Esophagus squamous epithelium (tissue), 5 donors: ENCODE results near the gene KIF1B. TPM values are rescaled to one million over a fixed set of nuclear protein-coding genes. Genes with fewer than 3 reads are reported as not detected.

Experiments used
- DNase-seq: peaks from one replicate; lab custom pipeline; 2025; lab: John Stamatoyannopoulos, UW
- H3K27ac ChIP-seq, 4 donors: fragments of 200-600 bp; sonication (generic); one replicate each; pipeline ENCODE4 v1.5.1; 2016 to 2019; ENCODE audit warnings: mild to moderate bottlenecking in 1 of 4
- H3K27me3 ChIP-seq, 4 donors: fragments of 200-600 bp; sonication (generic); 1 replicate in 3 of 4; 2 replicates in 1 of 4; pipeline versions ENCODE4 v1.5.1 to v1.6.0; 2017 to 2021; ENCODE audit warnings: antibody characterized with exemption in 1 of 4
- H3K36me3 ChIP-seq, 3 donors: fragments of 200-600 bp; sonication (generic); one replicate each; pipeline ENCODE4 v1.5.1; 2016 to 2019
- H3K4me1 ChIP-seq, 3 donors: fragments of 200-600 bp; sonication (generic); one replicate each; pipeline ENCODE4 v1.5.1; 2017 to 2019
- H3K4me3 ChIP-seq, 4 donors: fragments of 200-600 bp; sonication (generic); 1 replicate in 3 of 4; 2 replicates in 1 of 4; pipeline ENCODE4 v1.5.1; 2016 to 2019; ENCODE audit warnings: mild to moderate bottlenecking in 2 of 4, moderate library complexity in 1 of 4
- H3K9me3 ChIP-seq, 3 donors: fragments of 200-600 bp; sonication (generic); one replicate each; pipeline ENCODE4 v1.5.1; 2016 to 2019
- CTCF ChIP-seq, 6 experiments: fragments of 450-650 bp in 4 of 6; fragments of 200-600 bp in 2 of 6; sonication (generic) in 2 of 6; IDR thresholded peaks; one replicate each; pipeline ENCODE4 v1.5.1; 2016 to 2019; ENCODE audit warnings: antibody characterized with exemption in 6 of 6, mild to moderate bottlenecking in 4 of 6, moderate library complexity in 4 of 6
- POLR2A ChIP-seq, 4 donors: fragments of 450-650 bp; IDR thresholded peaks; one replicate each; pipeline ENCODE4 v1.6.1; 2017; ENCODE audit warnings: antibody characterized with exemption in 4 of 4, mild to moderate bottlenecking in 4 of 4, moderate library complexity in 3 of 4
- WGBS, 2 donors: methylation state at CpG; one replicate each; pipeline ENCODE4 v1.1.5; 2018; 5-methylcytosine and 5-hydroxymethylcytosine counted together
- intact Hi-C: fragments of 100-400 bp; cut with DNase I; formaldehyde crosslinking; loops from one replicate; pipeline ENCODE4 v1.15.0; 2022
- total RNA-seq, 4 donors: library from RNA; depleted of rRNA; stranded (reverse); fragments of >200 nt; gene quantifications; one replicate each; pipeline ENCODE4 v1.1.0, GENCODE V29; 2016
- donor health status: DM: yes; HTN: yes; CAD: no.

KIF1B gene
- total RNA-seq, 4 donors from 2014 or later = 27.1 to 40.6 (median 38.1) TPM

GRCh38 chr1:10320336-10320735 is 110.0 kb downstream of the KIF1B start:
- H3K4me1 ChIP-seq = no peaks in the 10 kb centered on the region
- 84 to 91% methylated on average over 4 of the region's 4 CpGs for WGBS, 2 donors
- no peaks in the 10 kb centered on the region for H3K9me3 ChIP-seq
- no peaks in the 10 kb centered on the region for H3K27me3 ChIP-seq
- no peak overlapping the region for H3K27ac ChIP-seq
- no peak for DNase-seq
- intact Hi-C loops = no loop called here
- peaks cover 0 to 52% (median 0%) of the 10 kb centered on the region in 3 donors for H3K36me3 ChIP-seq
- TF ChIP-seq CTCF (IDR thresholded peaks at IDR 0.05) (no peak), POLR2A (IDR thresholded peaks at IDR 0.05) (no peak)
- no peak overlapping the region for H3K4me3 ChIP-seq

GRCh38 chr1:10322821-10323220 is 112.5 kb downstream of the KIF1B start:
- H3K4me1 ChIP-seq = no peaks in the 10 kb centered on the region
- intact Hi-C loops = no loop called here
- H3K36me3 ChIP-seq = peaks cover 0 to 77% (median 7%) of the 10 kb centered on the region in 3 donors
- WGBS, 2 donors = 94 to 95% methylated on average over 6 to 7 of the region's 7 CpGs
- H3K9me3 ChIP-seq = no peaks in the 10 kb centered on the region
- H3K27ac ChIP-seq = no peak overlapping the region
- TF ChIP-seq POLR2A (IDR thresholded peaks at IDR 0.05) = no peak
- no peak for TF ChIP-seq CTCF (IDR thresholded peaks at IDR 0.05)
- DNase-seq = no peak
- no peak overlapping the region for H3K4me3 ChIP-seq
- no peaks in the 10 kb centered on the region for H3K27me3 ChIP-seq

- Histone ChIP-seq H3K27ac (no peak overlapping the region), H3K4me3 (no peak overlapping the region), H3K4me1 (no peaks in the 10 kb centered on the region), H3K27me3 (no peaks in the 10 kb centered on the region), H3K36me3 (peaks cover 0 to 94% (median 7%) of the 10 kb centered on the region in 3 donors), H3K9me3 (no peaks in the 10 kb centered on the region)
- intact Hi-C loops = no loop called here
- 82 to 92% methylated on average over 6 of the region's 6 CpGs for WGBS, 2 donors
- TF ChIP-seq POLR2A (IDR thresholded peaks at IDR 0.05) (no peak), CTCF (IDR thresholded peaks at IDR 0.05) (no peak)
- DNase-seq = no peak
These were observed 114.3 kb downstream of the KIF1B start for GRCh38 chr1:10324627-10325026.

GRCh38 chr1:10325521-10325920 is 115.2 kb downstream of the KIF1B start:
- Histone ChIP-seq H3K27me3 (no peaks in the 10 kb centered on the region), H3K9me3 (no peaks in the 10 kb centered on the region), H3K36me3 (peaks cover 0 to 90% (median 7%) of the 10 kb centered on the region in 3 donors), H3K4me3 (no peak overlapping the region), H3K27ac (no peak overlapping the region), H3K4me1 (no peaks in the 10 kb centered on the region)
- WGBS, 2 donors = 65 to 76% methylated on average over 3 of the region's 3 CpGs
- no peak for DNase-seq
- no peak for TF ChIP-seq POLR2A (IDR thresholded peaks at IDR 0.05)
- TF ChIP-seq CTCF (IDR thresholded peaks at IDR 0.05) = no peak
- intact Hi-C loops = no loop called here

- H3K36me3 ChIP-seq = peaks cover 0 to 89% (median 7%) of the 10 kb centered on the region in 3 donors
These were observed 115.9 kb downstream of the KIF1B start for GRCh38 chr1:10326251-10326650.

More at GRCh38 chr1:10326251-10326650, 115.9 kb downstream of the KIF1B start:
- no peak overlapping the region for H3K27ac ChIP-seq
- H3K4me1 ChIP-seq = no peaks in the 10 kb centered on the region
- 96 to 97% methylated on average over 11 of the region's 11 CpGs for WGBS, 2 donors
- no peak for DNase-seq
- TF ChIP-seq CTCF (IDR thresholded peaks at IDR 0.05) (no peak), POLR2A (IDR thresholded peaks at IDR 0.05) (no peak)
- no peak overlapping the region for H3K4me3 ChIP-seq
- H3K9me3 ChIP-seq = no peaks in the 10 kb centered on the region
- intact Hi-C loops = no loop called here
- no peaks in the 10 kb centered on the region for H3K27me3 ChIP-seq
